Psoas muscle (tissue), 8 donors: ENCODE results near the gene SIGLEC6. TPM values are rescaled to one million over a fixed set of nuclear protein-coding genes. Genes with fewer than 3 reads are reported as not detected.
A peak's percentile ranks its signal among the peaks of the same experiment; 100 is the strongest.

ENCODE experiments used
- ATAC-seq, 4 donors: fragments of 200-7000 bp; cut with Tn5 transposase; one replicate each; pipeline ENCODE4 v1.9.1; 2020; ENCODE audit warnings: moderate library complexity in 3 of 4, mild to moderate bottlenecking in 2 of 4
- DNase-seq, 2 donors: peaks; one replicate each; pipeline ENCODE4 v3.0.0-alpha.2; 2020
- H3K27ac ChIP-seq: fragments of 200-600 bp; one replicate; pipeline ENCODE4 v1.8.0; 2022
- H3K27me3 ChIP-seq, 3 donors: fragments of 200-600 bp in 1 of 3; one replicate each; pipeline versions ENCODE4 v1.6.1 to v1.8.0; 2013 to 2022; ENCODE audit warnings: low read length in 2 of 3, mild to moderate bottlenecking in 2 of 3, moderate library complexity in 1 of 3; ENCODE audit not compliant: insufficient read depth in 3 of 3
- H3K36me3 ChIP-seq, 2 donors: fragments of 200-600 bp in 1 of 2; one replicate each; pipeline versions ENCODE4 v1.6.1 to v1.8.0; 2013 to 2022; ENCODE audit warnings: low read depth in 1 of 2, mild to moderate bottlenecking in 1 of 2, moderate library complexity in 1 of 2; ENCODE audit not compliant: insufficient read depth in 1 of 2
- H3K4me1 ChIP-seq: fragments of 200-600 bp; one replicate; pipeline ENCODE4 v1.8.0; 2022
- H3K4me3 ChIP-seq: fragments of 200-600 bp; one replicate; pipeline ENCODE4 v1.8.0; 2022; ENCODE audit warnings: mild to moderate bottlenecking
- H3K9me3 ChIP-seq: fragments of 200-600 bp; one replicate; pipeline ENCODE4 v1.8.0; 2022
- CTCF ChIP-seq: fragments of 200-600 bp; IDR thresholded peaks from one replicate; pipeline ENCODE4 v1.8.0; 2022; ENCODE audit warnings: antibody characterized with exemption
- WGBS, 3 donors: extraction: QIAGEN DNeasy Blood & Tissue Kit; methylation state at CpG; one replicate each; pipeline versions ENCODE4 v1.1.6 to v1.1.7; 2013; 5-methylcytosine and 5-hydroxymethylcytosine counted together
- intact Hi-C, 2 donors: fragments of 100-400 bp; cut with DNase I; formaldehyde crosslinking; loops; one replicate each; pipeline versions ENCODE4 v1.11.0 to v1.14.2; 2022
- polyA plus RNA-seq, 3 donors: library from polyadenylated mRNA; stranded (reverse); fragments of 200-250 nt; gene quantifications; one replicate each; pipeline ENCODE4 v1.2.3, GENCODE V29; 2013
- total RNA-seq, 4 donors: library from RNA; stranded (reverse); fragmentation: NEBNext Ultra II Directional in 2 of 4; extraction: Animal tissue kit (Norgen Biotek cat#: 25700) in 2 of 4; gene quantifications; one replicate each; pipeline versions ENCODE4 v1.2.1 to v1.2.4, GENCODE V29; 2021 to 2023
- donor health status: healthy with polysubstance abuse.
- donor health status: DM: no; HTN: no; CAD: no; lungs with moderate emphysema.
- donor health status: Bipolar disorder and iron deficiency.
- donor health status: healthy.
- donor health status: DM: yes; HTN: yes; CAD: no.
- donor health status: DM: no; HTN: no; CAD: no.
- donor health status: DM: no; HTN: no; CAD: no.
- donor health status: DM: yes; HTN: yes; CAD: no.

Gene SIGLEC6
- total and polyA plus RNA-seq, 7 donors, result 0.03 to 0.40 (median 0.22) TPM; not detected in 2

GRCh38 chr19:51478381-51479234 lies 52.9 kb downstream of the SIGLEC6 start, which contains the start of gene CEACAM18:
Gene CEACAM18, plus strand, starts transcription at chr19:51478539.
- WGBS, 3 donors, result 58 to 60% (median 60%) methylated on average over 16 to 17 of the region's 17 CpGs
- peaks cover 0 to 6% (median 0%) of the 10 kb centered on the region in 3 donors for H3K27me3 ChIP-seq
- intact Hi-C loops, result loop anchor here in 1 of 2 donors (10.0 kb wide), 1 partner anchor 176 kb away; no protein-coding TSS in a partner anchor

GRCh38 chr19:51477344-51477743 lies 54.1 kb downstream of the SIGLEC6 start:
- intact Hi-C loops, result loop anchor here in 1 of 2 donors (10.0 kb wide), 1 partner anchor 177 kb away; no protein-coding TSS in a partner anchor
- peaks cover 0 to 3% (median 0%) of the 10 kb centered on the region in 3 donors for H3K27me3 ChIP-seq

More at GRCh38 chr19:51478381-51479234, 52.9 kb downstream of the SIGLEC6 start, which contains the start of gene CEACAM18:
- Histone ChIP-seq H3K4me1 (no peaks in the 10 kb centered on the region), H3K4me3 (no peak within 1 kb of the TSS), H3K36me3 (no peaks in the 10 kb centered on the region), H3K27ac (no peak within 1 kb of the TSS), H3K9me3 (no peaks in the 10 kb centered on the region)
- ATAC-seq (no peak), DNase-seq (no peak)
- TF ChIP-seq CTCF, result no peak

GRCh38 chr19:51476164-51476563 lies 55.3 kb downstream of the SIGLEC6 start:
- peaks cover 0 to 3% (median 0%) of the 10 kb centered on the region in 3 donors for H3K27me3 ChIP-seq
- no peak for DNase-seq
- H3K27ac ChIP-seq, result no peak overlapping the region
- 72 to 92% (median 88%) methylated on average over 3 of the region's 3 CpGs for WGBS, 3 donors
- H3K4me3 ChIP-seq, result no peak overlapping the region
- intact Hi-C loops, result loop anchor here in 1 of 2 donors (10.0 kb wide), 1 partner anchor 179 kb away; no protein-coding TSS in a partner anchor
- no peak for TF ChIP-seq CTCF
- H3K9me3 ChIP-seq, result no peaks in the 10 kb centered on the region
- no peaks in the 10 kb centered on the region for H3K4me1 ChIP-seq
- no peaks in the 10 kb centered on the region for H3K36me3 ChIP-seq
- no peak for ATAC-seq

More at GRCh38 chr19:51477344-51477743, 54.1 kb downstream of the SIGLEC6 start:
- ATAC-seq, result no peak
- H3K9me3 ChIP-seq, result no peaks in the 10 kb centered on the region
- DNase-seq, result no peak
- H3K4me3 ChIP-seq, result no peak overlapping the region
- H3K27ac ChIP-seq, result no peak overlapping the region
- no peaks in the 10 kb centered on the region for H3K4me1 ChIP-seq
- no peak for TF ChIP-seq CTCF
- H3K36me3 ChIP-seq, result no peaks in the 10 kb centered on the region
- WGBS, 3 donors, result 54 to 65% (median 57%) methylated on average over 5 of the region's 5 CpGs

- no peaks in the 10 kb centered on the region for H3K4me1 ChIP-seq
- 29 to 35% (median 30%) methylated on average over 7 of the region's 7 CpGs for WGBS, 3 donors
- no peaks in the 10 kb centered on the region for H3K27me3 ChIP-seq
- ATAC-seq (peak in 1 of 4 donors; percentile 73), DNase-seq (peak; percentile 59 to 62)
- H3K27ac ChIP-seq, result no peak overlapping the region
- peak; percentile 80 for TF ChIP-seq CTCF
- H3K36me3 ChIP-seq, result no peaks in the 10 kb centered on the region
- no peak overlapping the region for H3K4me3 ChIP-seq
- intact Hi-C loops, result loop anchor here (5.0 to 10.0 kb wide), 3 partner anchors 182 to 304 kb away; no protein-coding TSS in a partner anchor
- no peaks in the 10 kb centered on the region for H3K9me3 ChIP-seq
These were observed 58.3 kb downstream of the SIGLEC6 start for GRCh38 chr19:51473009-51473707.
